C4-2B (cell line): ENCODE data around the gene CLN5.

Experiments
- CTCF ChIP-seq: fragments of 450-650 bp; conservative IDR thresholded peaks from 2 replicates; pipeline ENCODE4 v1.5.1; 2017; ENCODE audit warnings: mild to moderate bottlenecking
- ZFX ChIP-seq: fragments of 450-650 bp; IDR thresholded peaks from 2 replicates; pipeline ENCODE4 v1.6.1; 2017

DNA sequence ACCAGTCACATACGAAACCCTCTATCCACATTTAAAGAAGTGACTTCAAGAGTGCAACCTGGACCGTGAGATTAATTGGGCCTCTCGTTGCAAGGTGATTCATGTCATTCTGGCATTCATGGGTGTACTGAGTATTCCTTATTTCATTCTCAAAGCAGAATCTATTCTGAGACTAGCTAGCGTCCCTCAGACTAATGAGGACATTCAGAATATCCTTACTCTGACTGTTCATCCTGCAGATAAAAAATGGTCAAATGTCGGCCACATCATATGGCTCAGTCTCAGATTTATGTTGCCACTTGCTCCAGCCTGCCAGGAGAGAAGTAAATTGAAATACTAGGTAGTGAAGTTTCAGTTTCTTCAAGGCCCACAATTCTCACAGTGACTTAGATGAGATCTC lies 36.2 kb upstream of the CLN5 start:
- TF ChIP-seq CTCF (no peak), ZFX (no peak)
